HG03139 (cell line): Measurements from ENCODE around the gene XIRP2.
"Not testable (repeated sequence)": the region's sequence is repeated elsewhere in the genome, so short reads cannot be mapped to it uniquely, and the experiment has no call there.

Source experiments
- ATAC-seq: cut with Tn5 transposase; IDR thresholded peaks from one replicate; pipeline ENCODE4 v1.9.1; 2021; ENCODE audit not compliant: unreplicated experiment

XIRP2 gene

DNA sequence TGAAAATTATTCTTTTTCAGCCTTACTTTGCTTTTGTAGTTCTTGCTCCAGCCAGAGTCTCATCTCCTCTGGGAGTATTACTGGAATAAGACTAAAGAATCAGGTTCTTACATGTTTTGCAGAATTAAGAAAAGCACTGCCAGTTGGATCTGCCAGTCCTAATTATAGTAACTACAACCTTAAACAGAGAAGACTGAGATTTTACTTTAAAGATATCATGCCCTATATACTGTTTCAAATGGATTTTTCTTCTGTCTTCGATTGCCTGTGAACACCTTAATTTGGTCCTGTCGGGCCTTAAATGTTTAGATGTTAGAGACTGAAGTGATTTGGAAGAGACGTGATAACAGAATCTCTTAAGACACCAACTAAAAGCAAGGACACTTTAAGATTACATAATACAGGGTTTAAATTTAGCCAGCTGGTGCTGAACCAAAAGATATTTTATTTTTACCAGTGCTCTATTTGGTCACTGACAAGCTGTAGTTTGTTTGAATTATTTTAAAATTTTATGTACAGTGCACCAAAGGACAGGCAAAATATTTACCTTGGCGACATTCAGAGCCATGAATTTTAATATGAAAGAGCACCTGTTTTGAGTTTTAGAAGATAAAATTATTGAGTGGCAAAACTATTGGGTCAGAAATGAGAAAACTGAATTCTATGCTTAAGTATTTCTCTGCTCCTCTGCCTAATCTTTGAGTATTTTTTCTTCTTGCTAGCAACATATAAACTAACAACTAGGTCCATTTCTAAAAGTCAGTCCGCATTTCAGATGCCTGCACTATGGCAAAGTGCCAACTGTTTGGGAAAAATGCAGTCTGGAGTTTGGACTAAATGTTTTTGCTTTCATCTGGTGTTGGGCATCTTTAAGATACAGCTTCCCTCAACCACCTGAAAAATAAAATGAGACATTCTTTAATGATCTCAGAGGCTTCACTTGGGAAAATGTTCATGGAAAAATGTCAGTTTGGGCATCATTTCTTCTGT is 300.0 kb downstream of the XIRP2 start:
- ATAC-seq, result no peak

DNA sequence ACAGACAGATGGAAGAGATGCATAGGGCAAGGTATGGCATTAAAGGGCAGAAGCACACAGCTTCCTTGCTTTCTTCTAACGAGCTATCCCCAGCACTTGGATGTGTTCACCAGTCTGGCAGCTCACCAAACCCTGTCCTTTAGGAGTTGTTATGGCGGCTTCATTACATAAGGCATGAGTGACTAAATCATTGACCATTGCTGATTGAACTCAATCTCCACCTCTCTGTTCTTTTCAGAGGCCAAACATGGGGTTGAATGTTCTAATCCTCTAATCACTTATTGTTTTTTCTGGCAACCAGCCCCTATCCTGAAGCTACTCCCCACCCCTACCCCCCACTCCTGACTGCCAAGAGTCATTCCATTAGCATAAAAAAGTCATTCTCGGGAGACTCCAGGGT is 301.8 kb downstream of the XIRP2 start:
- no peak for ATAC-seq

DNA sequence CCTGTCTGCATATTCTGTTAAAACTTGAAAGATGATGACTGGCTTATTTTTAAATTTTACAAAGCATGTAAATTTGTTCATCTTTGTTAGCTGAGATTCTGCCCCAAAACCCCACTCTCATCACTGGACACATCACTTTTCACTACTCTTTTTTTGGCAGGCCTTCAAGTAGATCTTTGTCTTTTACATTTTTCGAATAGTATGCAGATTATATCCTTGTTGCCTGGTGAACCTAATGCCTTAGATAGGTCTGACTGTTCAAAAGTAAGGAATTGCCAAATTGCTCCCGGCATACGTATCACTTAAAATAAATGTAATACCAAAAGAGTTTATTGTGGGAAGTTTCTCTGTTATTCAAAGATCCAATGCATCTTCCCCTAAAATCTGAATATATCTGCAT is 303.3 kb downstream of the XIRP2 start:
- ATAC-seq, result no peak

DNA sequence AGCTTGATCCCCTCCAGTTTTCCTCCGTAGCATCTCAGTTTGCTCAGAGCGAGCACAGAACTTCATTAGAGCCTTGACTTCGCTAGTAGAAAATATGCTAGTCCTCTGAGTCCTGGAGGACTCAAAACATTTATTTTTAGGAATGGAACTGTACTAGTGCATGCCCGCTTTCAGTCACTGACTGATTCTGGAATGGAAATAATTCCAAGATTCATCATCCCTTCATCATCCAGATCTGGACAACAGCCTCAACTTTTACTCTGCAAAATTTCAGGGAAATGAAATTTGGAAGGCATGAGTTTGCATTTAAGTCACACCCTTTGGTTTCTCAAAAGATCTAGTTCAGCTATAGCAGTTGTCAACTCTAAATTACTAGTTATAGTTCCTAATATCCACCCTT is 304.6 kb downstream of the XIRP2 start:
- no peak for ATAC-seq

DNA sequence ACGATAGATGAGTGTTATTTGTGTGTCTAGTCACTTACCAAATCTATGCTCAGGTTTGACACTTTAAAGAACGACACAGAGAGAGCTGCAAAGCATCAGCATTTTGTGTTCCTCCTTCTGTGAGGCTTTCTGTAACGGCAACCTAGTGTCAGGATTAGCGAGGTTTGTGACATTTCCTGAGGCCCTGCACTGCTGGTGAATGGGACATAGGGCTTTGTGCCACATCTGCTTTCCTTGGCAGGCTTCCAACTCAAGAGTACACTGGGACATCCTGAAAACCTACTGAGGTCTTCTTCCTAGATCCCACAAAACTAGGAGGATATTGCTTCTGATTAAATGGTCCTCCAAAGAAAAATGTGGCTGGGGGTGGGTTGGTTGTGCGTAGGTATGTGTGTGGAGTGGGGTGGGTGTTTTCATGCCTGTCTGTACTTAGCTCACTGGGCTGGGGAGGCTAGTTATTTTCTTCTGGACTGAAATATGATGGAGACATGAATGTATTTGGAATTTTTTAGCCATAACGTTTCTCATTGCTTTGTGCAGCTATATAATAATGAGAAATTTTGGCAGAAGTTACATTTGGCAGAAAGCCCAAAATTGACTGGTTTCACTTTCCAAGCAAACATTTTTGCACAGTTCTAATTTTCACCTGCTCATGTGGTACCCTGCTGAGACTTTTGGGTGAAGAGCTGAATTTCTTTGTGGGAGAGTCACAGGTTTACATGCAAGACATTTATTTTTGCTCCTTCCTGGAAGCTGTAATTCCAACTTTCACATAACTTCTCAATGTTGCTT is 308.4 kb downstream of the XIRP2 start:
- no peak for ATAC-seq

DNA sequence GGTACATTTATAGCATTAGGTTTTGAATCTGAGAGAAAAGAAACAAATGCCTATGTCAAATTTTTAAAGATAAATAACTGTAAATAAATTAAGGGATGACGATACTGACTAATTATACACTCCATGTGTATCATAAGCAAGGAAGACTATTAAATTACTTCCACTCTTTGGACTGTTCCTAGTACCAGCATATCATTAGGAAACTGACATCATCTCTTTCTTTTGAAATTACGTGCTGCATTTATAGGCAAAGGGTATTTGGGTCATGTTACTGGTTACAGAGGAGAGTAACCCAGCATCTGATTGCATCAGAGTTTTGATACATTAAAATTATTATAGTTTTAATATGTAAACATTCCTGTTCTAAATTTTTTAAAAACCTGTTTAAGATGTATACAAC is 309.7 kb downstream of the XIRP2 start:
- no peak for ATAC-seq

DNA sequence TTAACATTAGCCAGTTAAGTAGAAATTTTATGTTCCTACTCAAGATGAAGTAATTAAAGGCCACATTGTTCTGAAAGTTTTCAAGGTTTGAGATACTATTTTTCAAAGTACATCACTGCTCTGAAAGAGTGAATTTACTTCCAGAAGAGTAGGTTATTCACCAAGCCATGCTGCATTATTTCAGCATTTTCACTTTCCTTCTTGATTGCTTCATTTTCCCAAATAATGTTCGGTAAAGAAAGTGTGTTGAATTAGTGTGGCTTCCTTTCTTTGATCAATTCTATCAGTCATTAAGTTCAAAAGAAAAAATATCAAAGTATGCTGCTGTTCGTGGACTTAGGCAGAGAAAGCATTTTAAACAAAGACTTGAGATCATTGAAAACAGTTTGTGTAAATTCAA is 310.3 kb downstream of the XIRP2 start:
- ATAC-seq, result no peak

DNA sequence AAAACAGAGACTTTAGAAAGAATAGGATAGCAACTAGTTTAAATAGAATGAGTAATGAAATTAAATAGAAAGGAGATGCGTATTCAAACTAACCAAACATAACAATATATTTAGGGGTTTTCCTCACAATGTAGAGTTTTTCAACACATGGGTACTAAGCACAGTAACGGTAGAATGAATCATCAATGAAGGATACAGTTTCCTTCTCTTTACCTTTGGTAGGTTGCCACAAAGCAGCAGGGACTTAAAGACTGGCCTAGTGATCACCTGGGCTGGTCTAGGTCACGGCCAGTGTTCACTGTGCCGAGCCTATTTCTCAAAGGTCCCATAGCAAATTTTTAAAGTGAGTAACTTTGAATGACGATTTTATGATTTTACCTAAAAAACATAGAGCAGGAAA is 311.7 kb downstream of the XIRP2 start:
- ATAC-seq, result no peak

DNA sequence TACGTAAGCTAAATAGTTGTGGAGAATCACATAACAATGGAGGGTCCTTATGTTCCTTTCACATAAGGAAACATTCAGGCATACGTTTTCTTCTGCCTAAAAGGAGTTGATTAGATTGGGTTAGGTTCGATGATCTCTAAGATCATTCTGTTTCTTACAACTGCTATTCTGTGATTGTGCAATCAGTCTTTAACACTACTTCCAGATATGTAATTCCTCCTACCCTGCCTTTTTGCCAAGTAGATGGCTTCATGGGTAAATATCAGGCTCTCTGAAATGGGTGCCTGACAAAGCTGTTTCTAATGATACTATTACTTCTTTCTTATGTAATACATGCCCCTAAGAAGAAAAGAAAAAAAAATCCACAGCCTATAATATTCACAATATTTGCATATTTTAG is 321.5 kb downstream of the XIRP2 start:
- no peak for ATAC-seq

DNA sequence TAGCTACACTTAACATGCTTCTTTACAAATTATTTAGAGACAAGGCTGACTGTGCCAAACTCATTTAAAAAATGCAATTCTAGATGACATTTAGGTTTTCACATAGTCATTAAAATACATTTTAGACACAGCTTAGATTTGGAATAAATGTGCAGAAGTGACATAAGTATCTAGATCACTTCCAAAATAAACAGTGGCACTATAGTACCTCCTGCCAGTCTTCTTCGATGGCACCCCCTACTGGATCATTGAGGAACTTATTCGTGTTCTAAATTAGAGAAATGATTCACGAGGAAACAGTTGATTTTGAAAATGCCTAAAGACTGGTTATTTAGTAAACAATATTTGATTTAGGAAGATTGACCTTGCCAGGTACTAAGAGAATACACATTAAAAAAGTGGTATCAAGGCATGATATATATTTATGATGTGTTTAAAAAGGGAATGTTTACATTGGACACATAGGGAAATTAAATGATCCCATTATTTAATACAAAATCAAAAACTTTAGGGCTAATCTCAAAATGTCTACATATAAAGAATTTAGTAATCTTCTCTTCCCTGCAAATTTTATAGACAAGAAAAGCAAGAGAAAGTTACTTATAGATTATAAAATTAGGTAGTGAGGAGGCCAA is 323.9 kb downstream of the XIRP2 start:
- no peak for ATAC-seq

DNA sequence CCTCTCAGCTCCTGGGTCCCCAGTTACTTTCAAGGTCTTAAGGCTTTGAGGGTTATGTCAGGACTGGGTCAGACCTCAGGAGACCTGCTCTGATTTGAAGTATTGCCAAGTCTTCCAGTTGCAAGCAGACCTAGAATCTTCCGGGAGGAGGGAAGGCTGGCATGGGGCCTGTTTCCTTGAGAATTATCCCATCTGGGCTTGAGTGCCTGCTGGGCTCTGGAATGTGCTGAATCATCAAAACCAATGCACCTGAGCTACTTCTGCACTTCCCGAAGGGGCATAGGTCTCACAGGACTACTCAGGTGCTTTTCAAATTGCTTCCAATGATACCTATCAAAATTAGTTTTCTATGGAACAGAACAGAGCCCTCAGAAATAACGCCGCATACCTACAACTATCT is 327.3 kb downstream of the XIRP2 start:
- no peak for ATAC-seq

DNA sequence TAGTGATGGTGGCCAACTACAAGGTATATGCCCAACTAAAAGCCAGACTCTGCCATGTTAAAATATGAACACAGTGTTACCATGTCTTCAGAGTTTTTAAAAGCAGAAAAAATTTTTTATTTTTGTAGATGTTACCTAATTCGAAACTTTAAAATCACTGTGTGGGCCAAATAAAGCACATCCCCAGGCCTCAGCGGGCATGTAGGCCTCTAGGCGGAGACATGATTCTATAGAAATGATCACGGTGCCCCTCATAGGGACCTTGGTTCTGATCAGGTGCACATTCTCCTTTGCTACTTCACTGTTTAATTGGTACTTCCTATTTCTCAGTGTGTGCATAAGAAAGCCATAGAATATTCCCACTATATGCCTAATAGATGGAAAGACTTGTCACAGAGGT is 349.2 kb downstream of the XIRP2 start:
- ATAC-seq, result no peak

DNA sequence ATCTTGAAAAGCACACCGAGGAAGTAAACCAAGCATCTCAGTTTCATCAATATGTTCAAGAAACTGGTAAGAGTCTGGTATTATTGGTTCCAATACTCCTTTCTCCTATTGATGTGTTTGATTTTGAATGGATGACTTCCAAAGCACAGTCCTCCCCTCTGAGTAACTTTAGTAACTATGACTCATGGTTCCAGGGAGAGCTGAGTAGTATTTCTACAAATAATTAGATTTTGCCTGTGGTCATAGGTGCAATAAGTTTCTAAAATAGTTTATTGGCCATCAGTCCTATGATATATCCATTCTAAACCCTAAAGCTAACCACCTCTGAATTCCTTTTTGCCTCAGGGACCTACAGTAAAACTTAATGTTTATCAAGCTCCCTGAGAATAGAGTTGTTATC is 352.4 kb downstream of the XIRP2 start:
- ATAC-seq, result no peak

DNA sequence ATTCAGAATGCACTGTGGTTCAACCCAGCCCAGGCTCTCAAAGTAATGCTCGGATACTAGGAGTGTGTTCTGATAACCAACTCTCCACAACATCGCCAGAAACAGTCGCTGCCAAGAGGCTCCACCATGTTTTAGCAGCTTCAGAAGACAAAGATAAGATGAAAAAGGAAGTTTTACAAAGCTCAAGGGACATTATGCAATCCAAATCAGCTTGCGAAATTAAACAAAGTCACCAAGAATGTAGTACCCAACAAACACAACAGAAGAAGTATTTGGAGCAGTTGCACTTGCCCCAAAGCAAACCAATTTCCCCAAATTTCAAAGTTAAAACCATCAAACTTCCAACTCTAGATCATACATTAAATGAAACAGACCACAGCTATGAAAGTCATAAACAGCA is 360.9 kb downstream of the XIRP2 start:
- ATAC-seq, result no peak

DNA sequence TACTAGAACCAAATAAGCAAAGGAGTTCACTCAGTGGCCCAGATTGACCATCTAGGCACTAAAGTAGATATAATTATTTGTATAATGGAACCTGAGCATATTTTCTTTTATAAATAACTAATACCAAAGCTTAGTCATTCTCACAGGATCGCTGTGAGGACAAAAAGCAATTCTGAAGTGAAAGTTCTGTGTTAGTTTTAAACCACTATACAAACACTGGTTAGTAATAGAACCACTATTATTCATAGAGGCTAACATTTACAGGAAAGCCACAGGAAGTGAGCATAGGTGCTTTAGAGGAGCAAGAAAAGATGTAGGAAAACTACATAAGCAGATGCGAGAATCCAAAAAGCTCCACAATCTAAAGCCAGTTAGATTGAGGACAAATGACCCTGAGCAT is 364.7 kb downstream of the XIRP2 start:
- ATAC-seq, result no peak

DNA sequence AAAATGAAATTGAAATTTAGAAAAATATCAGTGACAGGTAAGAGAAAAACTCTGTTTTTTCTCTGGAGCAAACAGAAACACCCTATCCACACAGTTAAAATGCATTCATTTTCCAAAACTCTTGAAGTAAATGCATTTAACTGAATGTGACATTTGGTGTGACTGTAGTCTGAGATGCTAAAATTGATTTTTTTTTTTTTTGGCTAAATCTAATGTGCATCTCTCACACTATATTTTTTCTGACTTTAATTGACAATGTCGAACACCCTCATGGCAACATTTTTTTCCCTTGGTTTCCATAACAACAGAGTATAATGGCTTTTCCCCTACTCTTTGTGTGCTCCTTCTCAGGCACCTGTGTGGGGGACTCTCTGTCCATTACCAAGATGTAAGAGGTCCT is 366.4 kb downstream of the XIRP2 start:
- no peak for ATAC-seq

DNA sequence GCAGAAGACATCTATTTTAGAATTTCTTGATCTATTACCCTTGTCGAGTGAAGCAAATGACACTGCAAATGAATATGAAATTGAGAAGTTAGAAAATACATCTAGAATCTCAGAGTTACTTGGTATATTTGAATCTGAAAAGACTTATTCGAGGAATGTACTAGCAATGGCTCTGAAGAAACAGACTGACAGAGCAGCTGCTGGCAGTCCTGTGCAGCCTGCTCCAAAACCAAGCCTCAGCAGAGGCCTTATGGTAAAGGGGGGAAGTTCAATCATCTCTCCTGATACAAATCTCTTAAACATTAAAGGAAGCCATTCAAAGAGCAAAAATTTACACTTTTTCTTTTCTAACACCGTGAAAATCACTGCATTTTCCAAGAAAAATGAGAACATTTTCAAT is 370.4 kb downstream of the XIRP2 start:
- no peak for ATAC-seq

DNA sequence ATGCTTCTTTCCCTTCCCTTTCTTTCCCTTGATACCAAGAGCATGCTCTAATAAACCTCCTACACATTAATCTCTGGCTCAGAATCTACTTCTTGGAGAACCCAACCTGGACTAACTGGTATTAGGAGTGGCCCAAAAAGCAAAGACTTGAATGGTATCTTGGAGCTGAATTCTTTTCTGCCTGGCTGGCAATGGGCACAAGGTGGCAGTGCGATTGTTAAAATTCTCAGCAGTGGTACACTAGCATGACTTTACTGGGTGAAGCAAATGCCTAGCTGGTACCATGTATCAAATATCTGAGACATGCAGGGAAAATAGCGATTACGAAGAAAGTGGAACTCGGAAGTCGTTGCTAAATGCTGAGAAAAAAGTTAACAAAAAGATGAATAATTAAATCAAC is 376.1 kb downstream of the XIRP2 start:
- ATAC-seq, result no peak

DNA sequence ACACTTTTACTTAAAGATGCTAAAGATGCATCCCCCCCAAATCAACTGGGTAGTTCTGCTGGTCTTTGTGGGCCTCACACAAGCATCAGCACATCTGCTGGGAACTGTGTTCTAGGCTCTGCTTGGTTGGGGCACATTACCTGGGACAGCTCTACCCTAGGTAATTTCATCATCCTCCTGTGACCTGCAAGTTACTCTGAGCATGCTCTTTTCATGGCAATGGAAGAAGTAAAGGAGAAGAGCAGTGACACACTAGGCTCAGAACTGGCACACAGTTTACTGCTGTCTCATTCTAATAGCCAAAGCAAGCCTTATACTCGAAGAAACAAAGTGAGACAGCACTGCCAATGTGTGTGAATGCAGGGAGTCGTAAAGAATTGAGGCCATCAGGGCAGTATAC is 376.7 kb downstream of the XIRP2 start:
- no peak for ATAC-seq

DNA sequence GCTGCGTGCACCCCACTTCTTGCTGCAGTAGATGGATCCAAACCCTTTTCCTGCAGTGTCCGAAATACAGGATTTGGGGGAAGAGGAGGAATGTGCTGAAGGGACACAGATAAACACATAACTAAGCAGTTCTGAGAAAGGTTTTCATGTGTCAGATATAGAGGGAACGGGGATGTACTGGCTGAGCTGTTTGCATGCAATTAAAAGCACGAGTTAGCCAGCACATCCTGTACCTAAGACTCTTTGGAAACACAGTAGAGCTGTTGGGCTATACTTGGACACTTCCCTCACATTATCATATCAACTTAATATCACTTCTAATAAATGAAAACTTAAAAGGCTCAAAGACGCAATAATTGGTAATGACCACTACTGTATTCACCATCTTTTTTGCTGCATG is 377.4 kb downstream of the XIRP2 start:
- no peak for ATAC-seq

DNA sequence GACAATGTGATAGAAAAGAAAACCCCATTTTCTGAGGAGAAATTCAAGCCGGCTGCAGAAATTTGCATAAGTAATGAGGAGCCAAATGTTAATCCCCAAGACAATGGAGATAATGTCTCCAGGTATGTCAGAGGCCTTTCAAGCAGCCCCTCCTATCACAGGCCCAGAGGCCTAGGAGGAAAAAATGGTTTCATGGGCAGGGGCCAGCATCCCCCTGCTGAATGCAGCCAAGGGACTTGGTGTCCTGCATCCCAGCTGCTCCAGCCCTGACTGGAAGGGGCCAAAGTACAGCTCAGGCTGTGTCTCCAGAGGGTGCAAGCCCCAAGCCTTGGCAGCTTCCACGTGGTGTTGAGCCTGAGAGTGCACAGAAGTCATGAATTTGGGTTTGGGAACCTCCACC is 380.0 kb downstream of the XIRP2 start:
- ATAC-seq, result not testable (repeated sequence)

DNA sequence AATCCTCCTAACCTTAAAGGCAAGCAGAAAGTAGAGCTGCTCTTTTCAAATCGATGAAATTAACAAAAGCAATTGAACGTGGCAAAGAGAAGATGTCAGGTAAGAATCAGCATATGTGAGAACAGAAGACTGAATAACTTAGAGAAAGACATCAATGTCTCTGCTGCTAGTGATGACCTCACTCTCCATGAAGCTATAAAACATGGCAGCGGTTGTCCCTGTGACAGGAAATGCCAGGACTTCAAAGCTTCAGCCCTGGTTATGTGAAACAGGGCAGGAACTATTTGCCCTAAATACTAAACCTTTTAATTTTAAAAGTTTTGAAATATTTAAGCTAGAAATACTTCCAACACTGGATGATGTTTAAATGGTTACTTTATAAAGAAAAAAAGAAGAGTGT is 383.7 kb downstream of the XIRP2 start:
- no peak for ATAC-seq
